GM23338 (cell line): ENCODE measurements around the gene PHKG2.

Source experiments
- CREB1 ChIP-seq: fragments of 250-450 bp; sonication (Bioruptor Pico); IDR thresholded peaks from 2 replicates; pipeline ENCODE4 v1.5.0; 2020; ENCODE audit warnings: low read depth, mild to moderate bottlenecking, moderate library complexity
- EZH2 ChIP-seq: fragments of 200-600 bp; sonication (generic); IDR thresholded peaks from one replicate; pipeline ENCODE4 v1.8.0; 2017; ENCODE audit warnings: antibody characterized with exemption, mild to moderate bottlenecking, low read depth; ENCODE audit not compliant: unreplicated experiment
- EZH2phosphoT487 ChIP-seq: fragments of 200-600 bp; sonication (generic); IDR thresholded peaks from one replicate; pipeline ENCODE4 v1.8.1; 2018; ENCODE audit warnings: antibody characterized with exemption; ENCODE audit not compliant: unreplicated experiment
- JUNB ChIP-seq: IDR thresholded peaks from one replicate; pipeline ENCODE4 v1.6.1; 2016; ENCODE audit warnings: antibody characterized with exemption; ENCODE audit not compliant: unreplicated experiment
- NANOG ChIP-seq: IDR thresholded peaks from 2 replicates; pipeline ENCODE4 v1.6.1; 2016; ENCODE audit warnings: antibody characterized with exemption, borderline replicate concordance
- POLR2AphosphoS5 ChIP-seq: IDR thresholded peaks from 2 replicates; pipeline ENCODE4 v1.6.1; 2016; ENCODE audit warnings: antibody characterized with exemption, low read depth
- STAT1 ChIP-seq: IDR thresholded peaks from one replicate; pipeline ENCODE4 v1.6.1; 2016; ENCODE audit warnings: antibody characterized with exemption; ENCODE audit not compliant: unreplicated experiment
- ZNF114 ChIP-seq: fragments of 250-450 bp; sonication (Bioruptor Pico); IDR thresholded peaks from 2 replicates; pipeline ENCODE4 v1.5.0; 2020; ENCODE audit warnings: mild to moderate bottlenecking, moderate library complexity
- ZNF331 ChIP-seq: fragments of 250-450 bp; sonication (Bioruptor Pico); IDR thresholded peaks from 2 replicates; pipeline ENCODE4 v1.5.0; 2020; ENCODE audit warnings: low read depth, mild to moderate bottlenecking, moderate library complexity
- TF ChIP-seq, protein P1 (sequence below), 2 experiments: fragments of 200-600 bp in 1 of 2; sonication (generic) in 1 of 2; conservative IDR thresholded peaks; 2 replicates each; pipeline versions ENCODE4 v1.5.1 to v1.6.1; 2016 to 2017; ENCODE audit warnings: antibody characterized with exemption in 2 of 2, low read depth in 2 of 2, mild to moderate bottlenecking in 2 of 2, moderate library complexity in 1 of 2
- TF ChIP-seq, protein P2 (sequence below): IDR thresholded peaks from one replicate; pipeline ENCODE4 v1.6.1; 2018; ENCODE audit warnings: antibody characterized with exemption; ENCODE audit not compliant: unreplicated experiment
- TF ChIP-seq, protein P3 (sequence below): fragments of 250-450 bp; sonication (Bioruptor Pico); IDR thresholded peaks from 2 replicates; pipeline ENCODE4 v1.5.0; 2020; ENCODE audit warnings: mild to moderate bottlenecking, moderate library complexity
- TF ChIP-seq, protein P4 (sequence below): IDR thresholded peaks from 2 replicates; pipeline ENCODE4 v1.6.1; 2016; ENCODE audit warnings: antibody characterized with exemption

DNA sequence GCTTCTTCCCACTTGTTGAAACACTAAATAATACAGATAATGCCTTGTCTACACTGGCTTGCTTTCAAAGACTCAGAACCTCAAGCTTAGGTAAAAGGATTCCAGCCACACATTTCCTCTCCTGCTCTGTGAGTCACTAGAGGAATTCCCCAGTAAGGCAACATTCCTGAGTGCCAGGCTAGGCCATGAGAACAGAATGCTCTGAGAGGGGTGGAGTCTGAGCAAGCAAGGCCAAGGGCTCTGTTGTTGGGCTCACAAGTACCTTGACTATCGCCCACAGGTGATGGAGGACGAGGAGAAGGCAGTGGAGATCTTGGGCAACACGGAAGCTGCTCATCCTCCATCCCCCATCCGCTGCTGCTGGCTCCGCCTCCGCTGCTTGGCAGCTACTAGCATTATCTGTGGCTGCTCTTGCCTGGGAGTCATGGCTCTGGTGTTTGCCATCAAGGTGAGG, 6.7 kb upstream of the PHKG2 start:
- TF ChIP-seq, protein P1, sequence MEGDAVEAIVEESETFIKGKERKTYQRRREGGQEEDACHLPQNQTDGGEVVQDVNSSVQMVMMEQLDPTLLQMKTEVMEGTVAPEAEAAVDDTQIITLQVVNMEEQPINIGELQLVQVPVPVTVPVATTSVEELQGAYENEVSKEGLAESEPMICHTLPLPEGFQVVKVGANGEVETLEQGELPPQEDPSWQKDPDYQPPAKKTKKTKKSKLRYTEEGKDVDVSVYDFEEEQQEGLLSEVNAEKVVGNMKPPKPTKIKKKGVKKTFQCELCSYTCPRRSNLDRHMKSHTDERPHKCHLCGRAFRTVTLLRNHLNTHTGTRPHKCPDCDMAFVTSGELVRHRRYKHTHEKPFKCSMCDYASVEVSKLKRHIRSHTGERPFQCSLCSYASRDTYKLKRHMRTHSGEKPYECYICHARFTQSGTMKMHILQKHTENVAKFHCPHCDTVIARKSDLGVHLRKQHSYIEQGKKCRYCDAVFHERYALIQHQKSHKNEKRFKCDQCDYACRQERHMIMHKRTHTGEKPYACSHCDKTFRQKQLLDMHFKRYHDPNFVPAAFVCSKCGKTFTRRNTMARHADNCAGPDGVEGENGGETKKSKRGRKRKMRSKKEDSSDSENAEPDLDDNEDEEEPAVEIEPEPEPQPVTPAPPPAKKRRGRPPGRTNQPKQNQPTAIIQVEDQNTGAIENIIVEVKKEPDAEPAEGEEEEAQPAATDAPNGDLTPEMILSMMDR (conservative IDR thresholded peaks at IDR 0.05; ENCODE audit: low read depth in 2 of 2), result no peak
- TF ChIP-seq CREB1 (no peak), EZH2 (no peak), ZNF331 (CRISPR knock-in tag) (no peak), POLR2AphosphoS5 (no peak), JUNB (no peak), EZH2phosphoT487 (no peak), ZNF114 (CRISPR knock-in tag) (no peak), NANOG (no peak), STAT1 (no peak)
- TF ChIP-seq, protein P2, sequence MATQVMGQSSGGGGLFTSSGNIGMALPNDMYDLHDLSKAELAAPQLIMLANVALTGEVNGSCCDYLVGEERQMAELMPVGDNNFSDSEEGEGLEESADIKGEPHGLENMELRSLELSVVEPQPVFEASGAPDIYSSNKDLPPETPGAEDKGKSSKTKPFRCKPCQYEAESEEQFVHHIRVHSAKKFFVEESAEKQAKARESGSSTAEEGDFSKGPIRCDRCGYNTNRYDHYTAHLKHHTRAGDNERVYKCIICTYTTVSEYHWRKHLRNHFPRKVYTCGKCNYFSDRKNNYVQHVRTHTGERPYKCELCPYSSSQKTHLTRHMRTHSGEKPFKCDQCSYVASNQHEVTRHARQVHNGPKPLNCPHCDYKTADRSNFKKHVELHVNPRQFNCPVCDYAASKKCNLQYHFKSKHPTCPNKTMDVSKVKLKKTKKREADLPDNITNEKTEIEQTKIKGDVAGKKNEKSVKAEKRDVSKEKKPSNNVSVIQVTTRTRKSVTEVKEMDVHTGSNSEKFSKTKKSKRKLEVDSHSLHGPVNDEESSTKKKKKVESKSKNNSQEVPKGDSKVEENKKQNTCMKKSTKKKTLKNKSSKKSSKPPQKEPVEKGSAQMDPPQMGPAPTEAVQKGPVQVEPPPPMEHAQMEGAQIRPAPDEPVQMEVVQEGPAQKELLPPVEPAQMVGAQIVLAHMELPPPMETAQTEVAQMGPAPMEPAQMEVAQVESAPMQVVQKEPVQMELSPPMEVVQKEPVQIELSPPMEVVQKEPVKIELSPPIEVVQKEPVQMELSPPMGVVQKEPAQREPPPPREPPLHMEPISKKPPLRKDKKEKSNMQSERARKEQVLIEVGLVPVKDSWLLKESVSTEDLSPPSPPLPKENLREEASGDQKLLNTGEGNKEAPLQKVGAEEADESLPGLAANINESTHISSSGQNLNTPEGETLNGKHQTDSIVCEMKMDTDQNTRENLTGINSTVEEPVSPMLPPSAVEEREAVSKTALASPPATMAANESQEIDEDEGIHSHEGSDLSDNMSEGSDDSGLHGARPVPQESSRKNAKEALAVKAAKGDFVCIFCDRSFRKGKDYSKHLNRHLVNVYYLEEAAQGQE, result no peak
- TF ChIP-seq, protein P3, sequence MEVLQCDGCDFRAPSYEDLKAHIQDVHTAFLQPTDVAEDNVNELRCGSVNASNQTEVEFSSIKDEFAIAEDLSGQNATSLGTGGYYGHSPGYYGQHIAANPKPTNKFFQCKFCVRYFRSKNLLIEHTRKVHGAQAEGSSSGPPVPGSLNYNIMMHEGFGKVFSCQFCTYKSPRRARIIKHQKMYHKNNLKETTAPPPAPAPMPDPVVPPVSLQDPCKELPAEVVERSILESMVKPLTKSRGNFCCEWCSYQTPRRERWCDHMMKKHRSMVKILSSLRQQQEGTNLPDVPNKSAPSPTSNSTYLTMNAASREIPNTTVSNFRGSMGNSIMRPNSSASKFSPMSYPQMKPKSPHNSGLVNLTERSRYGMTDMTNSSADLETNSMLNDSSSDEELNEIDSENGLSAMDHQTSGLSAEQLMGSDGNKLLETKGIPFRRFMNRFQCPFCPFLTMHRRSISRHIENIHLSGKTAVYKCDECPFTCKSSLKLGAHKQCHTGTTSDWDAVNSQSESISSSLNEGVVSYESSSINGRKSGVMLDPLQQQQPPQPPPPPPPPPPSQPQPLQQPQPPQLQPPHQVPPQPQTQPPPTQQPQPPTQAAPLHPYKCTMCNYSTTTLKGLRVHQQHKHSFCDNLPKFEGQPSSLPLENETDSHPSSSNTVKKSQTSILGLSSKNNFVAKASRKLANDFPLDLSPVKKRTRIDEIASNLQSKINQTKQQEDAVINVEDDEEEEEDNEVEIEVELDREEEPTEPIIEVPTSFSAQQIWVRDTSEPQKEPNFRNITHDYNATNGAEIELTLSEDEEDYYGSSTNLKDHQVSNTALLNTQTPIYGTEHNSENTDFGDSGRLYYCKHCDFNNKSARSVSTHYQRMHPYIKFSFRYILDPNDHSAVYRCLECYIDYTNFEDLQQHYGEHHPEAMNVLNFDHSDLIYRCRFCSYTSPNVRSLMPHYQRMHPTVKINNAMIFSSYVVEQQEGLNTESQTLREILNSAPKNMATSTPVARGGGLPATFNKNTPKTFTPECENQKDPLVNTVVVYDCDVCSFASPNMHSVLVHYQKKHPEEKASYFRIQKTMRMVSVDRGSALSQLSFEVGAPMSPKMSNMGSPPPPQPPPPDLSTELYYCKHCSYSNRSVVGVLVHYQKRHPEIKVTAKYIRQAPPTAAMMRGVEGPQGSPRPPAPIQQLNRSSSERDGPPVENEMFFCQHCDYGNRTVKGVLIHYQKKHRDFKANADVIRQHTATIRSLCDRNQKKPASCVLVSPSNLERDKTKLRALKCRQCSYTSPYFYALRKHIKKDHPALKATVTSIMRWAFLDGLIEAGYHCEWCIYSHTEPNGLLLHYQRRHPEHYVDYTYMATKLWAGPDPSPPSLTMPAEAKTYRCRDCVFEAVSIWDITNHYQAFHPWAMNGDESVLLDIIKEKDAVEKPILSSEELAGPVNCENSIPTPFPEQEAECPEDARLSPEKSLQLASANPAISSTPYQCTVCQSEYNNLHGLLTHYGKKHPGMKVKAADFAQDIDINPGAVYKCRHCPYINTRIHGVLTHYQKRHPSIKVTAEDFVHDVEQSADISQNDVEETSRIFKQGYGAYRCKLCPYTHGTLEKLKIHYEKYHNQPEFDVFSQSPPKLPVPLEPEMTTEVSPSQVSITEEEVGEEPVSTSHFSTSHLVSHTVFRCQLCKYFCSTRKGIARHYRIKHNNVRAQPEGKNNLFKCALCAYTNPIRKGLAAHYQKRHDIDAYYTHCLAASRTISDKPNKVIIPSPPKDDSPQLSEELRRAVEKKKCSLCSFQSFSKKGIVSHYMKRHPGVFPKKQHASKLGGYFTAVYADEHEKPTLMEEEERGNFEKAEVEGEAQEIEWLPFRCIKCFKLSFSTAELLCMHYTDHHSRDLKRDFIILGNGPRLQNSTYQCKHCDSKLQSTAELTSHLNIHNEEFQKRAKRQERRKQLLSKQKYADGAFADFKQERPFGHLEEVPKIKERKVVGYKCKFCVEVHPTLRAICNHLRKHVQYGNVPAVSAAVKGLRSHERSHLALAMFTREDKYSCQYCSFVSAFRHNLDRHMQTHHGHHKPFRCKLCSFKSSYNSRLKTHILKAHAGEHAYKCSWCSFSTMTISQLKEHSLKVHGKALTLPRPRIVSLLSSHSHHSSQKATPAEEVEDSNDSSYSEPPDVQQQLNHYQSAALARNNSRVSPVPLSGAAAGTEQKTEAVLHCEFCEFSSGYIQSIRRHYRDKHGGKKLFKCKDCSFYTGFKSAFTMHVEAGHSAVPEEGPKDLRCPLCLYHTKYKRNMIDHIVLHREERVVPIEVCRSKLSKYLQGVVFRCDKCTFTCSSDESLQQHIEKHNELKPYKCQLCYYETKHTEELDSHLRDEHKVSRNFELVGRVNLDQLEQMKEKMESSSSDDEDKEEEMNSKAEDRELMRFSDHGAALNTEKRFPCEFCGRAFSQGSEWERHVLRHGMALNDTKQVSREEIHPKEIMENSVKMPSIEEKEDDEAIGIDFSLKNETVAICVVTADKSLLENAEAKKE (CRISPR knock-in tag), result no peak
- TF ChIP-seq, protein P4, sequence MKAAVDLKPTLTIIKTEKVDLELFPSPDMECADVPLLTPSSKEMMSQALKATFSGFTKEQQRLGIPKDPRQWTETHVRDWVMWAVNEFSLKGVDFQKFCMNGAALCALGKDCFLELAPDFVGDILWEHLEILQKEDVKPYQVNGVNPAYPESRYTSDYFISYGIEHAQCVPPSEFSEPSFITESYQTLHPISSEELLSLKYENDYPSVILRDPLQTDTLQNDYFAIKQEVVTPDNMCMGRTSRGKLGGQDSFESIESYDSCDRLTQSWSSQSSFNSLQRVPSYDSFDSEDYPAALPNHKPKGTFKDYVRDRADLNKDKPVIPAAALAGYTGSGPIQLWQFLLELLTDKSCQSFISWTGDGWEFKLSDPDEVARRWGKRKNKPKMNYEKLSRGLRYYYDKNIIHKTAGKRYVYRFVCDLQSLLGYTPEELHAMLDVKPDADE, result no peak
